Vagina (tissue), 2 donors: Measurements from ENCODE around the gene ACO1.

Experiments
- POLR2AphosphoS5 ChIP-seq, 2 donors: sonication (generic); formaldehyde crosslinking; IDR thresholded peaks; one replicate each; pipeline ENCODE4 v1.9.0; 2017; ENCODE audit warnings: antibody characterized with exemption in 2 of 2, mild to moderate bottlenecking in 2 of 2, low read depth in 1 of 2; ENCODE audit not compliant: insufficient read depth in 1 of 2
- TF ChIP-seq, protein P1 (sequence below), 3 experiments: fragments of 450-650 bp in 2 of 3; fragments of 200-600 bp in 1 of 3; sonication (generic) in 1 of 3; IDR thresholded peaks; one replicate each; pipeline ENCODE4 v1.5.1; 2017 to 2019; ENCODE audit warnings: antibody characterized with exemption in 3 of 3, mild to moderate bottlenecking in 2 of 3, moderate library complexity in 2 of 3

DNA sequence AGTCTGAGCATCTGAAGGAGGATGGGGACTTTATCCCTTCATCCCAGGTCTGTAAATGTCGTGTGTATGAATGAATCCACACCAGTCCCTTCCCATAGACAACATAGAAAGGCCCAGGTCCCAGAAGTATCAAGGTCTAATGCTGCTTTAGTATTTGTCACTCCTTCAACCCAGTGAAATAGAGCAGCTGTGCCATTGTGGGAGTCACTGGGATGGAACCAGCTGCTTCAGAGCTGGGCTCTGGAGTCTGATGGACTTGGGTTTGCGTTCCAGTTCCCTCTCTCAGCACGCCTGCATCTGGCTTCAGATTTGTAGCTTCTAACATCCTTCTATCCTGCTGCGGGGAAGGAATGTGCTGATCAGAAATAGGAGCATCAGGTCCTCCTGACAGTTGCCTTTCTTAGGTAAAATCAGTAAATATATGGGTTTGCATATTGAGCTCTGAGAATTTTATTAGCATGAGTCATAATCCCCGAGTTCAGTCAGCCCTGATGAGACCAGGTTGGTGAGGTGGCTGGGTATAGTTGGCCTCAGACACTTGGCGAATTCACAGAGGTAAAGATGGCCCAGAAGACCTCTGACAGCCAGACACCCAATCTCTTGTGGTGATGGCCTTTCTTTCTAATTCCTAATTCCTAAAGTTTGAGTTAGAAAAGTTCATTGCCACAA, 10.1 kb downstream of the ACO1 start:
- TF ChIP-seq, protein P1, sequence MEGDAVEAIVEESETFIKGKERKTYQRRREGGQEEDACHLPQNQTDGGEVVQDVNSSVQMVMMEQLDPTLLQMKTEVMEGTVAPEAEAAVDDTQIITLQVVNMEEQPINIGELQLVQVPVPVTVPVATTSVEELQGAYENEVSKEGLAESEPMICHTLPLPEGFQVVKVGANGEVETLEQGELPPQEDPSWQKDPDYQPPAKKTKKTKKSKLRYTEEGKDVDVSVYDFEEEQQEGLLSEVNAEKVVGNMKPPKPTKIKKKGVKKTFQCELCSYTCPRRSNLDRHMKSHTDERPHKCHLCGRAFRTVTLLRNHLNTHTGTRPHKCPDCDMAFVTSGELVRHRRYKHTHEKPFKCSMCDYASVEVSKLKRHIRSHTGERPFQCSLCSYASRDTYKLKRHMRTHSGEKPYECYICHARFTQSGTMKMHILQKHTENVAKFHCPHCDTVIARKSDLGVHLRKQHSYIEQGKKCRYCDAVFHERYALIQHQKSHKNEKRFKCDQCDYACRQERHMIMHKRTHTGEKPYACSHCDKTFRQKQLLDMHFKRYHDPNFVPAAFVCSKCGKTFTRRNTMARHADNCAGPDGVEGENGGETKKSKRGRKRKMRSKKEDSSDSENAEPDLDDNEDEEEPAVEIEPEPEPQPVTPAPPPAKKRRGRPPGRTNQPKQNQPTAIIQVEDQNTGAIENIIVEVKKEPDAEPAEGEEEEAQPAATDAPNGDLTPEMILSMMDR (IDR thresholded peaks at IDR 0.05): no peak
- TF ChIP-seq POLR2AphosphoS5 (IDR thresholded peaks at IDR 0.05; ENCODE audit: insufficient read depth in 1 of 2, low read depth in 1 of 2): no peak
